Neural progenitor cell (in vitro differentiated cells): ENCODE measurements around the gene MTHFS. TPM values are rescaled to one million over a fixed set of nuclear protein-coding genes. Genes with fewer than 3 reads are reported as not detected.

Source experiments
- DNase-seq: peaks from one replicate; pipeline ENCODE4 v3.0.0-alpha.2; 2016; ENCODE audit warnings: low spot score
- H2AFZ ChIP-seq: fragments of 200-600 bp; sonication (generic); replicated peaks from 2 replicates; pipeline ENCODE4 v1.6.1; 2016; ENCODE audit warnings: antibody characterized with exemption
- H3F3A ChIP-seq: fragments of 200-600 bp; sonication (generic); 2 replicates; pipeline ENCODE4 v1.6.1; 2016; ENCODE audit warnings: antibody characterized with exemption, low read depth
- H3K27ac ChIP-seq: fragments of 200-600 bp; sonication (generic); 2 replicates; pipeline ENCODE4 v1.5.1; 2016; ENCODE audit warnings: mild to moderate bottlenecking
- H3K27me3 ChIP-seq: fragments of 200-600 bp; sonication (generic); 2 replicates; pipeline ENCODE4 v1.6.1; 2016; ENCODE audit warnings: mild to moderate bottlenecking, moderate library complexity
- H3K36me3 ChIP-seq: fragments of 200-600 bp; sonication (generic); 2 replicates; pipeline ENCODE4 v1.5.1; 2016
- H3K4me1 ChIP-seq: fragments of 200-600 bp; sonication (generic); 2 replicates; pipeline ENCODE4 v1.6.1; 2016; ENCODE audit warnings: mixed run types
- H3K4me2 ChIP-seq: fragments of 200-600 bp; sonication (generic); 2 replicates; pipeline ENCODE4 v1.6.1; 2016
- H3K4me3 ChIP-seq: fragments of 200-600 bp; sonication (generic); 2 replicates; pipeline ENCODE4 v1.5.1; 2016
- H3K79me2 ChIP-seq: fragments of 200-600 bp; sonication (generic); 2 replicates; pipeline ENCODE4 v1.6.1; 2016; ENCODE audit warnings: low read depth
- H3K9ac ChIP-seq: fragments of 200-600 bp; sonication (generic); 2 replicates; pipeline ENCODE4 v1.6.1; 2016
- H3K9me3 ChIP-seq: fragments of 200-600 bp; sonication (generic); 2 replicates; pipeline ENCODE4 v1.5.1; 2016; ENCODE audit warnings: low read depth
- H4K20me1 ChIP-seq: fragments of 200-600 bp; sonication (generic); 2 replicates; pipeline ENCODE4 v1.6.1; 2016; ENCODE audit warnings: low read depth
- H3K27ac Mint-ChIP-seq: 3 replicates; pipeline ENCODE4 v1.8.0; 2021; ENCODE audit warnings: mixed read lengths
- H3K27me3 Mint-ChIP-seq: 2 replicates; pipeline ENCODE4 v1.8.0; 2022; ENCODE audit warnings: low read depth, mild to moderate bottlenecking, inconsistent platforms, moderate library complexity, mixed read lengths; ENCODE audit not compliant: insufficient read depth
- H3K36me3 Mint-ChIP-seq: 3 replicates; pipeline ENCODE4 v1.8.0; 2021; ENCODE audit warnings: mixed read lengths
- H3K4me1 Mint-ChIP-seq: 3 replicates; pipeline ENCODE4 v1.8.0; 2021; ENCODE audit warnings: mixed read lengths
- H3K4me3 Mint-ChIP-seq: 3 replicates; pipeline ENCODE4 v1.8.0; 2021; ENCODE audit warnings: mild to moderate bottlenecking, moderate library complexity, mixed read lengths
- H3K9me3 Mint-ChIP-seq: 3 replicates; pipeline ENCODE4 v1.8.0; 2020; ENCODE audit warnings: mixed read lengths
- CTCF ChIP-seq: fragments of 200-600 bp; sonication (generic); IDR thresholded peaks from 2 replicates; pipeline ENCODE4 v1.5.1; 2017; ENCODE audit warnings: antibody characterized with exemption, mild to moderate bottlenecking
- EZH2 ChIP-seq: fragments of 200-600 bp; sonication (generic); IDR thresholded peaks from 2 replicates; pipeline ENCODE4 v1.6.1; 2017; ENCODE audit warnings: antibody characterized with exemption, mild to moderate bottlenecking, moderate library complexity
- EZH2phosphoT487 ChIP-seq: fragments of 200-600 bp; sonication (generic); IDR thresholded peaks from 2 replicates; pipeline ENCODE4 v1.6.1; 2017; ENCODE audit warnings: antibody characterized with exemption
- total RNA-seq: library from RNA; depleted of rRNA; stranded (reverse); fragments of >200 nt; gene quantifications from 2 replicates; pipeline ENCODE4 v1.2.3, GENCODE V29; 2015; ENCODE audit warnings: low replicate concordance

The MTHFS gene
- total RNA-seq, 1 donor from 2014 or later, result 28.9 TPM

GRCh38 chr15:79904271-79904670, 7.5 kb upstream of the MTHFS start:
- H3K9me3 ChIP-seq, result no peaks in the 10 kb centered on the region
- H4K20me1 ChIP-seq, result no peaks in the 10 kb centered on the region
- H3K4me3 Mint-ChIP-seq, result no peak overlapping the region
- H3K4me2 ChIP-seq, result no peak overlapping the region
- H3K27me3 Mint-ChIP-seq, result no peaks in the 10 kb centered on the region
- H3K36me3 Mint-ChIP-seq, result peaks cover 24% of the 10 kb centered on the region
- DNase-seq, result no peak
- H3K36me3 ChIP-seq, result peaks cover 2% of the 10 kb centered on the region
- H3K9me3 Mint-ChIP-seq, result no peaks in the 10 kb centered on the region
- no peaks in the 10 kb centered on the region for H3F3A ChIP-seq
- H3K4me1 ChIP-seq, result no peaks in the 10 kb centered on the region
- no peak overlapping the region for H3K27ac ChIP-seq
- TF ChIP-seq EZH2 (no peak), EZH2phosphoT487 (no peak), CTCF (no peak)
- no peaks in the 10 kb centered on the region for H3K4me1 Mint-ChIP-seq
- H3K79me2 ChIP-seq, result peaks cover 7% of the 10 kb centered on the region
- no peak overlapping the region for H2AFZ ChIP-seq
- H3K27me3 ChIP-seq, result no peaks in the 10 kb centered on the region
- no peak overlapping the region for H3K4me3 ChIP-seq
- no peak overlapping the region for H3K27ac Mint-ChIP-seq
- no peak overlapping the region for H3K9ac ChIP-seq

GRCh38 chr15:79903626-79904025, 6.8 kb upstream of the MTHFS start:
- no peak overlapping the region for H3K9ac ChIP-seq
- no peak overlapping the region for H2AFZ ChIP-seq
- H3K4me1 ChIP-seq, result no peaks in the 10 kb centered on the region
- no peak for DNase-seq
- no peaks in the 10 kb centered on the region for H3K27me3 Mint-ChIP-seq
- H3K36me3 ChIP-seq, result peaks cover 2% of the 10 kb centered on the region
- H3K27me3 ChIP-seq, result no peaks in the 10 kb centered on the region
- peaks cover 23% of the 10 kb centered on the region for H3K36me3 Mint-ChIP-seq
- no peak overlapping the region for H3K27ac ChIP-seq
- no peak overlapping the region for H3K4me3 Mint-ChIP-seq
- H3K79me2 ChIP-seq, result peaks cover 1% of the 10 kb centered on the region
- no peak overlapping the region for H3K4me2 ChIP-seq
- H3K4me3 ChIP-seq, result no peak overlapping the region
- H3K27ac Mint-ChIP-seq, result no peak overlapping the region
- TF ChIP-seq EZH2 (no peak), CTCF (no peak), EZH2phosphoT487 (no peak)
- no peaks in the 10 kb centered on the region for H4K20me1 ChIP-seq
- H3K4me1 Mint-ChIP-seq, result no peaks in the 10 kb centered on the region
- H3K9me3 ChIP-seq, result no peaks in the 10 kb centered on the region
- H3F3A ChIP-seq, result peaks cover 6% of the 10 kb centered on the region
- H3K9me3 Mint-ChIP-seq, result no peaks in the 10 kb centered on the region

- no peak overlapping the region for H3K27ac Mint-ChIP-seq
- H3K27me3 ChIP-seq, result no peaks in the 10 kb centered on the region
These were observed 6.3 kb upstream of the MTHFS start for GRCh38 chr15:79903144-79903543.

More at GRCh38 chr15:79903144-79903543, 6.3 kb upstream of the MTHFS start:
- DNase-seq, result no peak
- no peaks in the 10 kb centered on the region for H3K27me3 Mint-ChIP-seq
- peaks cover 23% of the 10 kb centered on the region for H3K36me3 Mint-ChIP-seq
- no peak overlapping the region for H3K4me3 ChIP-seq
- TF ChIP-seq EZH2phosphoT487, result no peak
- TF ChIP-seq EZH2, result no peak
- TF ChIP-seq CTCF, result no peak
- H2AFZ ChIP-seq, result no peak overlapping the region
- no peaks in the 10 kb centered on the region for H3K4me1 ChIP-seq
- H3K36me3 ChIP-seq, result peaks cover 2% of the 10 kb centered on the region
- no peak overlapping the region for H3K9ac ChIP-seq
- H3K79me2 ChIP-seq, result no peaks in the 10 kb centered on the region
- H3F3A ChIP-seq, result peaks cover 10% of the 10 kb centered on the region
- no peaks in the 10 kb centered on the region for H4K20me1 ChIP-seq
- H3K27ac ChIP-seq, result no peak overlapping the region
- H3K4me3 Mint-ChIP-seq, result no peak overlapping the region
- H3K9me3 Mint-ChIP-seq, result no peaks in the 10 kb centered on the region
- no peaks in the 10 kb centered on the region for H3K4me1 Mint-ChIP-seq
- H3K9me3 ChIP-seq, result no peaks in the 10 kb centered on the region
- H3K4me2 ChIP-seq, result no peak overlapping the region
